SU-DHL-6 (cell line): Measurements from ENCODE around the gene UGT1A10.

ENCODE experiments used
- CTCF ChIP-seq: fragments of 200-600 bp; sonication (generic); IDR thresholded peaks from one replicate; pipeline ENCODE4 v1.5.1; 2017; ENCODE audit warnings: antibody characterized with exemption, mild to moderate bottlenecking, low read length, moderate library complexity; ENCODE audit not compliant: insufficient read depth, poor library complexity, severe bottlenecking
- EZH2phosphoT487 ChIP-seq: fragments of 200-600 bp; sonication (generic), shearing (Covaris generic); conservative IDR thresholded peaks from 2 replicates; pipeline ENCODE4 v1.6.1; 2018; ENCODE audit warnings: mild to moderate bottlenecking, antibody characterized with exemption, low read length, moderate library complexity, mixed read lengths

GRCh38 chr2:233764761-233765160, 128.5 kb downstream of the UGT1A10 start:
- TF ChIP-seq CTCF (no peak), EZH2phosphoT487 (no peak)
